Measurements from ENCODE around the gene IFI27L1.

GRCh38 chr14:94143711-94144110, 62.6 kb downstream of the IFI27L1 start:
- TF ChIP-seq CTCF (IDR thresholded peaks at IDR 0.05; ENCODE audit: low read depth, low read length) (no peak), EZH2phosphoT487 (IDR thresholded peaks at IDR 0.05; ENCODE audit: low read depth) (no peak)
